Activated B cell treated with CpG ODN at 0.5 μM for 24 hours (primary cell): ENCODE data around the gene PRPF38B. TPM values are rescaled to one million over a fixed set of nuclear protein-coding genes. Genes with fewer than 3 reads are reported as not detected.
"Not testable (repeated sequence)": the region's sequence is repeated elsewhere in the genome, so short reads cannot be mapped to it uniquely, and the experiment has no call there.

Experiments
- ATAC-seq: fragments of 200-7000 bp; cut with Tn5 transposase; one replicate; pipeline ENCODE4 v1.10.0; 2021; ENCODE audit warnings: low read depth, mild to moderate bottlenecking, moderate library complexity
- CTCF ChIA-PET: fragments of 350-600 bp; sonication (Branson Sonifier 250); formaldehyde crosslinking; loops from one replicate; lab custom pipeline; 2021; ENCODE audit warnings: antibody characterized with exemption; lab: Charles Lee
- POLR2A ChIA-PET: fragments of 350-600 bp; sonication (Branson Sonifier 250); formaldehyde crosslinking; loops from one replicate; lab custom pipeline; 2021; ENCODE audit warnings: antibody characterized with exemption; lab: Charles Lee
- DNase-seq: peaks from one replicate; pipeline ENCODE4 v3.0.0; 2022
- H3K27ac Mint-ChIP-seq: one replicate; pipeline ENCODE4 v1.8.0; 2020; ENCODE audit warnings: mixed read lengths
- H3K27me3 Mint-ChIP-seq: one replicate; pipeline ENCODE4 v1.8.0; 2021; ENCODE audit warnings: mixed read lengths
- H3K36me3 Mint-ChIP-seq: one replicate; pipeline ENCODE4 v1.8.0; 2021; ENCODE audit warnings: low read depth, mixed read lengths
- H3K4me1 Mint-ChIP-seq: one replicate; pipeline ENCODE4 v1.8.0; 2021; ENCODE audit warnings: mixed read lengths
- H3K4me3 Mint-ChIP-seq: one replicate; pipeline ENCODE4 v1.8.0; 2020; ENCODE audit warnings: mild to moderate bottlenecking, mixed read lengths
- H3K9me3 Mint-ChIP-seq: one replicate; pipeline ENCODE4 v1.8.0; 2020; ENCODE audit warnings: mixed read lengths
- intact Hi-C: fragments of 100-400 bp; cut with micrococcal nuclease; formaldehyde crosslinking; loops from one replicate; pipeline ENCODE4 v1.15.1; 2024
- total RNA-seq: library from RNA; stranded (reverse); gene quantifications from 2 replicates; pipeline ENCODE4 v1.2.3, GENCODE V29; 2022
- TF ChIP-seq, protein P1 (sequence below): fragments of 200-600 bp; IDR thresholded peaks from one replicate; pipeline ENCODE4 v1.8.0; 2022; ENCODE audit warnings: antibody characterized with exemption, mild to moderate bottlenecking

PRPF38B gene
- total RNA-seq, 1 donor from 2014 or later: 88.1 TPM

GRCh38 chr1:108679586-108680213 is 12.4 kb upstream of the PRPF38B start:
- CTCF ChIA-PET: no interaction called here
- Mint-ChIP-seq H3K27ac (no peak overlapping the region), H3K4me3 (no peak overlapping the region)

DNA sequence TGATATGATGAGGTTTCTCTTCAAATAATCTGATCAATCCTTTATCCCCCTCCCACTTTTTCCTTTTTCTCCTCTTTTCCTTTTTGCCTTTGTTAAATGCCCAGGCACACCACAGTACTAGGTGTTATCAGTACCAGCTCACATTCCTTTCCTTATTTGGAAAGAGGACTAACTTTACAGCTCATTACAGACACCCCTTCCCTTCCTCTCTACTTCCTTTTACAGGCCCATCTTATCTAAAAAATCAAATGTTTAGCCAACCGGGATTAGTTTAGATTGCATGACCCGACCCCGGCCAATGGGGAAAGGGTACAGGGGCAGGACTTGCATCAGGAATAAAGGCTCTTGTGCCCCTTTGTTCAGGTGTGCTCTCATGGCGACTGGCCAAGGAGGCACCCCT is 10.4 kb upstream of the PRPF38B start:
- ATAC-seq, intact Hi-C loops, H3K27me3 Mint-ChIP-seq, DNase-seq, H3K4me1 Mint-ChIP-seq, H3K4me3 Mint-ChIP-seq, H3K9me3 Mint-ChIP-seq, H3K36me3 Mint-ChIP-seq, CTCF ChIA-PET, POLR2A ChIA-PET, H3K27ac Mint-ChIP-seq: not testable (repeated sequence)

More at GRCh38 chr1:108679586-108680213, 12.4 kb upstream of the PRPF38B start:
- Mint-ChIP-seq H3K4me1 (no peaks in the 10 kb centered on the region), H3K36me3 (no peaks in the 10 kb centered on the region), H3K9me3 (no peaks in the 10 kb centered on the region), H3K27me3 (peaks cover 9% of the 10 kb centered on the region)
- POLR2A ChIA-PET: no interaction called here
- DNase-seq: no peak
- intact Hi-C loops: no loop called here
- no peak for ATAC-seq
- TF ChIP-seq, protein P1, sequence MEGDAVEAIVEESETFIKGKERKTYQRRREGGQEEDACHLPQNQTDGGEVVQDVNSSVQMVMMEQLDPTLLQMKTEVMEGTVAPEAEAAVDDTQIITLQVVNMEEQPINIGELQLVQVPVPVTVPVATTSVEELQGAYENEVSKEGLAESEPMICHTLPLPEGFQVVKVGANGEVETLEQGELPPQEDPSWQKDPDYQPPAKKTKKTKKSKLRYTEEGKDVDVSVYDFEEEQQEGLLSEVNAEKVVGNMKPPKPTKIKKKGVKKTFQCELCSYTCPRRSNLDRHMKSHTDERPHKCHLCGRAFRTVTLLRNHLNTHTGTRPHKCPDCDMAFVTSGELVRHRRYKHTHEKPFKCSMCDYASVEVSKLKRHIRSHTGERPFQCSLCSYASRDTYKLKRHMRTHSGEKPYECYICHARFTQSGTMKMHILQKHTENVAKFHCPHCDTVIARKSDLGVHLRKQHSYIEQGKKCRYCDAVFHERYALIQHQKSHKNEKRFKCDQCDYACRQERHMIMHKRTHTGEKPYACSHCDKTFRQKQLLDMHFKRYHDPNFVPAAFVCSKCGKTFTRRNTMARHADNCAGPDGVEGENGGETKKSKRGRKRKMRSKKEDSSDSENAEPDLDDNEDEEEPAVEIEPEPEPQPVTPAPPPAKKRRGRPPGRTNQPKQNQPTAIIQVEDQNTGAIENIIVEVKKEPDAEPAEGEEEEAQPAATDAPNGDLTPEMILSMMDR: no peak

- TF ChIP-seq, protein P1: no peak
- H3K27me3 Mint-ChIP-seq: peaks cover 9% of the 10 kb centered on the region
- H3K4me1 Mint-ChIP-seq: peaks cover 2% of the 10 kb centered on the region
- H3K9me3 Mint-ChIP-seq: no peaks in the 10 kb centered on the region
- DNase-seq (no peak), ATAC-seq (no peak)
- intact Hi-C loops: no loop called here
- ChIA-PET CTCF (no interaction called here), POLR2A (no interaction called here)
- H3K27ac Mint-ChIP-seq: no peak overlapping the region
- no peaks in the 10 kb centered on the region for H3K36me3 Mint-ChIP-seq
- no peak overlapping the region for H3K4me3 Mint-ChIP-seq
Measured at GRCh38 chr1:108685529-108685928, 6.6 kb upstream of the PRPF38B start.

DNA sequence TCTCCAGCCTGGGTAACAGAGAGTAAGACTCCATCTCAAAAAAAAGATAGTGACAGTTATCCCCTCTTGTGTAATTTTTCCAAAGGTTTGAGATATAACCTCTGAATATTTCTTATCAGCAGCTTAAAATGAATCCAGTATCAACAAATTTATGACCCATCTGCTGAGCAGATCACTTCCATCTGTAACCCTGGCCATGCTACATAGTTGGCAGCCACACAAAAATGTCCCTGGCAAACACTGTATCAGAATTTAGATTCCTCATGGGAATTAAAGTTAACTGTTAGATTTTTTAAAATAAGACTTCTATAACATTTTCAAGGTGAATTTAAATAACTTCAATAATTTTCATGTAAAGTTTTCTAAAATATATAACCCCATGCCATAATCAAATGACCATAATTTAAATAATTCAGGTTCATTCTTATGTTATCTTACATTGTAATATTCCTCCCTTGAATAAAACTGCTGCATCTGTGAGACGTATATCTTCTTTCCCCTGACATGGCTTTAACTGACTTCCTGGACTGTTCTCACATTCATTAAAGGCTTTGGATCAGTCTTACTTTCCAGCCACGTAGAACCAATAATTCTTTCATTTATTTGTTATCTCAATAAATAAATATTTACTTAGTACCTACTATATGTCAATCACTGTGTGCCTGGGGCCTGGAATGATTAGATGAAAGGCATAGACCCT is 5.3 kb upstream of the PRPF38B start:
- TF ChIP-seq, protein P1: no peak
- intact Hi-C loops: no loop called here

DNA sequence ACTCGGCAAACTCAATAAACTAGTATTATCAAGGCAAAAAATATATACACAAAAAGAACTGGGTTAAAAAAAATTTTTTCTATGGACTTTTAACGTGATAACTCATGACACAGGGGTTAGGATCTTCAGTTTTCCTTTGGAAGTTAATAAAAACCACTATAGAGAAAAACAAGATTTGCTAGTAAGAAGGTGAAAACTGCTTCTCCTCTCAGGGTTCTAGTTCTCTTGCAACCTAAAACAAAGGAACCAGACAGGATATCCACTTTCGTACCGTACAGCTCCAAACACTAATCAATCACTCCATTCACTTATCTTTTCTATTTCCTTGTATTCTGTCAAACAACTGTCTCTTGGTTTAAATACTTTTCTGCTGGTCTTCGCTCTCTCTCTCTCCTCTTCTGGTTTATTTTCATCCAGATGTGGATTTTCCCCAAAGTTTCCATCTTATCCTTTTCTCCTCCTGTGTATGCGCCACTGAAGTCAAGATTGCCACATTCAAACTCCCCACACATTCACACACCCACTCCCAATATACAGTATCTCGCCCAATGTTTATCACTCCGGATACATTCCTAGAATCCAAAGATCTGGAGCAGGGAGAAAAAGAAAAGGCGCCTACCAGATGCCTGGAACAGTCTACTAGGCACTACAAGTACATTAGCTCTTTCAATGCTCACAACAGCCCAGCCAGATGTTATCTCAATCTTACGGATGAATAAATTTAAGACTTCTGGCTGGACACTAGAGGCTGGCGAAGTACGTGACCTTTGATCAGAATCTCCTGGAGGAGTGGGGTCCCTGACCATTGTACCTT is 775 bp upstream of the PRPF38B start:
- peak; percentile 1 for ATAC-seq
- H3K9me3 Mint-ChIP-seq: no peaks in the 10 kb centered on the region

More for the DNA sequence above, 5.3 kb upstream of the PRPF38B start:
- DNase-seq (no peak), ATAC-seq (no peak)
- H3K36me3 Mint-ChIP-seq: peaks cover 3% of the 10 kb centered on the region
- no peak overlapping the region for H3K27ac Mint-ChIP-seq
- H3K27me3 Mint-ChIP-seq: peaks cover 4% of the 10 kb centered on the region
- ChIA-PET CTCF (no interaction called here), POLR2A (no interaction called here)
- no peaks in the 10 kb centered on the region for H3K9me3 Mint-ChIP-seq
- peaks cover 14% of the 10 kb centered on the region for H3K4me1 Mint-ChIP-seq
- no peak overlapping the region for H3K4me3 Mint-ChIP-seq

More for the DNA sequence above, 775 bp upstream of the PRPF38B start:
- DNase-seq: no peak
- CTCF ChIA-PET: interaction anchor here (1.0 to 1.7 kb wide), 4 partner anchors 62 to 207 kb away, joined by 3 to 6 read pairs (median 4); no protein-coding TSS in a partner anchor
- peaks cover 37% of the 10 kb centered on the region for H3K36me3 Mint-ChIP-seq
- peak overlapping the region; percentile 99 for H3K4me3 Mint-ChIP-seq
- H3K27me3 Mint-ChIP-seq: no peaks in the 10 kb centered on the region
- intact Hi-C loops: loop anchor here (5.0 kb wide), 2 partner anchors 351 to 421 kb away; partner anchors contain the start of genes ELAPOR1 and WDR47
- POLR2A ChIA-PET: interaction anchor here (0.7 to 2.7 kb wide), 28 partner anchors 7 to 792 kb away, joined by 3 to 110 read pairs (median 6); partner anchors contain the start of genes ATXN7L2, CLCC1, EEIG2 and GPSM2
- H3K4me1 Mint-ChIP-seq: peaks cover 46% of the 10 kb centered on the region
- peak overlapping the region; percentile 98 for H3K27ac Mint-ChIP-seq
- TF ChIP-seq, protein P1: no peak
